Stimulated activated CD4-positive, alpha-beta T cell treated with anti-CD3 and anti-CD28 coated beads, Interleukin-15, amount 100 ng/mL, for 48 hours (primary cell): ENCODE results near the gene SEL1L3.

Experiments
- DNase-seq, 2 donors: peaks; one replicate each; pipeline ENCODE4 v3.0.0-alpha.2; 2020; ENCODE audit warnings: low read depth in 2 of 2

Gene SEL1L3

GRCh38 chr4:25749150-25749794, 113.5 kb downstream of the SEL1L3 start:
- no peak for DNase-seq

GRCh38 chr4:25743971-25744370, 118.8 kb downstream of the SEL1L3 start:
- DNase-seq, result no peak

GRCh38 chr4:25729564-25729963, 133.2 kb downstream of the SEL1L3 start:
- no peak for DNase-seq

GRCh38 chr4:25728886-25729285, 133.9 kb downstream of the SEL1L3 start:
- DNase-seq, result no peak

- no peak for DNase-seq
Measured at GRCh38 chr4:25727711-25728493, 134.9 kb downstream of the SEL1L3 start.

GRCh38 chr4:25725870-25726269, 136.9 kb downstream of the SEL1L3 start:
- no peak for DNase-seq

GRCh38 chr4:25723409-25723808, 139.4 kb downstream of the SEL1L3 start:
- no peak for DNase-seq

- DNase-seq, result no peak
Measured at GRCh38 chr4:25722964-25723363, 139.8 kb downstream of the SEL1L3 start.

GRCh38 chr4:25713812-25714211, 149.0 kb downstream of the SEL1L3 start:
- no peak for DNase-seq

GRCh38 chr4:25712611-25713010, 150.2 kb downstream of the SEL1L3 start:
- DNase-seq, result no peak

- DNase-seq, result no peak
Measured at GRCh38 chr4:25710637-25711036, 152.2 kb downstream of the SEL1L3 start.

- DNase-seq, result no peak
Measured at GRCh38 chr4:25704516-25704915, 158.3 kb downstream of the SEL1L3 start.

GRCh38 chr4:25703731-25704388, 158.9 kb downstream of the SEL1L3 start:
- no peak for DNase-seq

GRCh38 chr4:25702848-25703247, 159.9 kb downstream of the SEL1L3 start:
- no peak for DNase-seq

- no peak for DNase-seq
Measured at GRCh38 chr4:25700661-25701060, 162.1 kb downstream of the SEL1L3 start.

GRCh38 chr4:25697516-25697915, 165.3 kb downstream of the SEL1L3 start:
- no peak for DNase-seq
